IMR-90 (cell line): Measurements from ENCODE around the gene MUC20.

ENCODE experiments used
- BHLHE40 ChIP-seq: fragments of 150-350 bp; IDR thresholded peaks from 2 replicates; pipeline ENCODE4 v1.6.1; 2016; ENCODE audit warnings: mild to moderate bottlenecking, low read depth, low read length
- RCOR1 ChIP-seq: IDR thresholded peaks from 2 replicates; pipeline ENCODE4 v1.6.1; 2012; ENCODE audit warnings: mild to moderate bottlenecking, low read length, improper control_type of control experiment; ENCODE audit not compliant: insufficient replicate concordance
- RFX5 ChIP-seq: IDR thresholded peaks from 2 replicates; pipeline ENCODE4 v1.8.0; 2012; ENCODE audit warnings: low read depth, mild to moderate bottlenecking, low read length, moderate library complexity
- TF ChIP-seq, protein P1 (sequence below): fragments of 150-350 bp; IDR thresholded peaks from 2 replicates; pipeline ENCODE4 v1.6.1; 2017; ENCODE audit warnings: mild to moderate bottlenecking, antibody characterized with exemption, low read length, low read depth
- TF ChIP-seq, protein P2 (sequence below): conservative IDR thresholded peaks from 2 replicates; pipeline ENCODE4 v1.5.1; 2012; ENCODE audit warnings: mild to moderate bottlenecking, low read depth, low read length, improper control_type of control experiment

DNA sequence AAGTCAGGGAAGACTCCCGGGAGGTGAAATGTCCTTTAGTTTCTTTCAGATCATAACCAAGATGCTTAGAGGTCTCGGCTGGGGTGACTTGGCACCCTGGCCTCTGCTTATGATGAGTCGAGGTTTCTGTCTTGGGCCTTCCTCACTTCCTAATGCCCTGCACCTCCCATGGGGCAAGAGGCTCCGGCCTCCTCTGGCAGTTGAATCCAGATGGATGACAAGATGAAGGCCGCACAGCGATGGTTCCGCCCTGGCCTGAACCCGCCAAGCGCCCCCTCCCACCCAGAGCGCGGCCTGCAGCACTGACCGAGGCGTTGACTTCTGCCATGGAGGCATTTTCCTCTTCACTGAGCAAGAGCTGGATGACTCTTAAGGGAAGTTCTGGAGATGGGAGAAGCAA is 31.3 kb downstream of the MUC20 start:
- TF ChIP-seq, protein P1, sequence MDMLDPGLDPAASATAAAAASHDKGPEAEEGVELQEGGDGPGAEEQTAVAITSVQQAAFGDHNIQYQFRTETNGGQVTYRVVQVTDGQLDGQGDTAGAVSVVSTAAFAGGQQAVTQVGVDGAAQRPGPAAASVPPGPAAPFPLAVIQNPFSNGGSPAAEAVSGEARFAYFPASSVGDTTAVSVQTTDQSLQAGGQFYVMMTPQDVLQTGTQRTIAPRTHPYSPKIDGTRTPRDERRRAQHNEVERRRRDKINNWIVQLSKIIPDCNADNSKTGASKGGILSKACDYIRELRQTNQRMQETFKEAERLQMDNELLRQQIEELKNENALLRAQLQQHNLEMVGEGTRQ: no peak
- TF ChIP-seq, protein P2, sequence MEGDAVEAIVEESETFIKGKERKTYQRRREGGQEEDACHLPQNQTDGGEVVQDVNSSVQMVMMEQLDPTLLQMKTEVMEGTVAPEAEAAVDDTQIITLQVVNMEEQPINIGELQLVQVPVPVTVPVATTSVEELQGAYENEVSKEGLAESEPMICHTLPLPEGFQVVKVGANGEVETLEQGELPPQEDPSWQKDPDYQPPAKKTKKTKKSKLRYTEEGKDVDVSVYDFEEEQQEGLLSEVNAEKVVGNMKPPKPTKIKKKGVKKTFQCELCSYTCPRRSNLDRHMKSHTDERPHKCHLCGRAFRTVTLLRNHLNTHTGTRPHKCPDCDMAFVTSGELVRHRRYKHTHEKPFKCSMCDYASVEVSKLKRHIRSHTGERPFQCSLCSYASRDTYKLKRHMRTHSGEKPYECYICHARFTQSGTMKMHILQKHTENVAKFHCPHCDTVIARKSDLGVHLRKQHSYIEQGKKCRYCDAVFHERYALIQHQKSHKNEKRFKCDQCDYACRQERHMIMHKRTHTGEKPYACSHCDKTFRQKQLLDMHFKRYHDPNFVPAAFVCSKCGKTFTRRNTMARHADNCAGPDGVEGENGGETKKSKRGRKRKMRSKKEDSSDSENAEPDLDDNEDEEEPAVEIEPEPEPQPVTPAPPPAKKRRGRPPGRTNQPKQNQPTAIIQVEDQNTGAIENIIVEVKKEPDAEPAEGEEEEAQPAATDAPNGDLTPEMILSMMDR: no peak
- TF ChIP-seq RCOR1: no peak
- no peak for TF ChIP-seq RFX5
- no peak for TF ChIP-seq BHLHE40
